HG03025 (cell line): ENCODE data around the gene AIMP2.
"Not testable (repeated sequence)": the region's sequence is repeated elsewhere in the genome, so short reads cannot be mapped to it uniquely, and the experiment has no call there.

Experiments used
- ATAC-seq: cut with Tn5 transposase; IDR thresholded peaks from one replicate; pipeline ENCODE4 v1.9.1; 2021; ENCODE audit warnings: mild to moderate bottlenecking, moderate library complexity; ENCODE audit not compliant: unreplicated experiment, low FRiP score

Gene AIMP2

DNA sequence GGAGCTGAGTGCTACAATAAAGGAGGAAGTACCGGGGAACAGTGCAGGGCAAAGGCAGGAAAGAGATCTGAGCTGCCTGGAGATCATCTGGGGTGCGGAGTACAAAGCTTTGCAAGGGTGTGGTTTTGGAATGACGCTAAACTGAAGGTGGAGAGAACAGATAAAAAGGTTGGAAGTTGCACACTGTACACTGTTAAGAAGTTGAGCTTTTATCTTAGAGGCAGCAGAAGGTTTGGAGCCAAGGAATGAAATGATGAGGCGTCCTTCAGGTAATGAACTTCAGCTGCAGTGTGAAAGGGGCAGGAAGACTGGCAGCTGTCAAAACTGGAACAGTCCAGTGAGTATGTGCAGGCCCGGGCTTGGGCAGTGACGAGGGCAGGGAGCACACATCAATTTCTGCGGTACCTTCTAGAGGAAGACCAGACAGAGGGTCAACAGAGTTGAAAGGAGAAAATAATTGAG, 14.9 kb downstream of the AIMP2 start:
- no peak for ATAC-seq

- no peak for ATAC-seq
Observed at GRCh38 chr7:6026011-6026819, 17.1 kb downstream of the AIMP2 start.

GRCh38 chr7:6026820-6027311, 17.8 kb downstream of the AIMP2 start:
- ATAC-seq, result no peak

GRCh38 chr7:6027806-6028365, 18.8 kb downstream of the AIMP2 start:
- no peak for ATAC-seq

- no peak for ATAC-seq
Observed at GRCh38 chr7:6028563-6028962, 19.5 kb downstream of the AIMP2 start.

DNA sequence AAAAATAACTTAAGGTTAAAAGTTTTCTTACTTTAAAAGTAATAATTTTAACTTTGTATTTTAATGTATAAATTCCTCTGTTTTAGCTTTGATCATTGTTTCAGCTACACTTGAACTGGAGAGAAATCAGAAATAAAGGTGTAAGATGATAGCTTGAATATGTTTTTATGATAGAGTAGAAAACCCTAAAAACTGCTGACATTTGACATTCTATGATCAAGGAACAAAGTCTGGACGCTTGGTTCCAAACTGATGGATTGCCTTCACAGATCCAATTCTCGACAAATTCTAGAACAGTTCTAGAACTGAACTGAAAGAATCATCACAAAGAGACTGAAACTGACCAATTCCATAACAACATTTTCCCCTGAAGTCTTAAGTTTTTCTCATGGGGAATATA, 21.9 kb downstream of the AIMP2 start, which contains the start of gene ANKRD61:
TSS of gene ANKRD61 (plus strand) at position 389 of the 400 bp plus-strand sequence. CDS start at position 389, 0 bp downstream.
- ATAC-seq, result no peak

DNA sequence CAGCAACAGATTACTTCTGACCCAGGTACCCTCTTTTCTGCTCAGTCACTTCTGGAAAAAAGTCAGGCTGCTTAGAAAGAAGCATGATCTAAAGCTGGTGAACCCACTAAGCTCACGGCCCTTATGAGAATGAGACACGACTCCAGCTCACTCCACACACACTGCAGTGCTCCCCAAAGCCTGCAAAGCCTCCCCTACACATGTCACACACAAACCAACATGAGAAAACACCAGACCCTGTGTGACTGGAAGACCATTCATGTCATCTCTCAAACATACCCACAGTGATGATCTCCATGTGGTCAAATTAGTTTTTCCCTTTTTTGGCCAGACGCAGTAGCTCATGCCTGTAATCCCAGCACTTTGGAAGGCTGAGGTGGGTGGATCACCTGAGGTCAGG, 22.5 kb downstream of the AIMP2 start:
- no peak for ATAC-seq

GRCh38 chr7:6032167-6032566, 23.1 kb downstream of the AIMP2 start:
- ATAC-seq, result no peak

- no peak for ATAC-seq
Observed at GRCh38 chr7:6032641-6033040, 23.6 kb downstream of the AIMP2 start.

GRCh38 chr7:6035165-6035564, 26.1 kb downstream of the AIMP2 start:
- no peak for ATAC-seq

GRCh38 chr7:6035686-6036085, 26.6 kb downstream of the AIMP2 start:
- no peak for ATAC-seq

DNA sequence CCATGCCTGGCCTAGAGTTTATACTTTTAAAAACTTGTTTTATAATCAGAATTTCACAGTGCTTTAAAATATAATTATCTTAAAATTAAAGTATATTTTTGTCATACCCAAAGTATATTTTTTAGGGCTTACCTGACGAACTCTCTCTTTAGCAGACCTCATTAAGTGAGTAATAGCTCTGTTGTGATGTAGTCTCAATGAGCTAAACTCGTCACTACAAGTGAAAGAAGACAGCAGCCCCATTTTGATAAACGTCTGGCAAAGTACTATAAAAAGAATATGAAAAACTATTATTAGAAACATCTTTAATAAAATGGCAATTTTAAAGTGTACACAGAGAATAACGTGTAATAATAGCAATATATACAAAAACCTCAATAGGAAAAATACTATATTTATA, 40.7 kb downstream of the AIMP2 start:
- ATAC-seq, result no peak

DNA sequence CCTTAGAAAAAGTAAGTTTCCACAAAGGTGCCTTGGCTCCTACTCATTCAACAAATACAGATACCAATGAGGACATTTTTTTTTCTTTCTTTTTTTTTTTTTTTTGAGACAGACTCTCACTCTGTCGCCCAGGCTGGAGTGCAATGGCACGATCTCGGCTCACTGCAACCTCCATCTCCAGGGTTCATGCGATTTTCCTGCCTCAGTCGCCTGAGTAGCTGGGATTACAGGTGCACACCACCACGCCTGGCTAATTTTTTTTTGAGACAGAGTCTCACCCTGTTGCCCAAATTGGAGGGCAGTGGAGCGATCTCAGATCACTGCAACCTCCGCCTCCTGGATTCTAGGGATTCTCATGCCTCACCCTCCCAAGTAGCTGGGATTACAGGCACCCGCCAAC, 42.1 kb downstream of the AIMP2 start:
- ATAC-seq, result not testable (repeated sequence)

- ATAC-seq, result no peak
Observed at GRCh38 chr7:6056616-6057015, 47.5 kb downstream of the AIMP2 start.

GRCh38 chr7:6057316-6058129, 48.5 kb downstream of the AIMP2 start:
- ATAC-seq, result no peak

GRCh38 chr7:6059941-6060340, 50.9 kb downstream of the AIMP2 start:
- ATAC-seq, result not testable (repeated sequence)

DNA sequence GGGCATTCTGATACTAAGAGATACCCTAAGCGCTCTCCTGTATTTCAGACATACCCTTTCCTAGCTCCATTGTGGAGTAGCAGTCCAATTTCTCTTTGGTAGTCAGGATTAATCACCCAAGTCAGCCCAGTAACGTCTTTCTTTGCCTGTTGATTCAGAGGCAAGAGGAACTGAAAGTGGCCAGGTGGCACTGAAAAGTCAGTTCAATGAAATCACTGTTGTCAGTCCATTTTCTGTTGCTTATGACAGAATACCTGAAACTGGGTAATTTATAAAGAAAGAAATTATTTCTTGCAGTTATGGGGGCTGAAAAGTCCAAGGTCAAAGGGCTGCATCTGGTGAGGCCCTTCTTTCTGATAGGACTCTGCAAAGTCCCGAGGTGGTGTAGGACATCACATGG, 62.3 kb downstream of the AIMP2 start:
- no peak for ATAC-seq
